CD4-positive, alpha-beta T cell treated with Interleukin-2 at 100 ng/mL for 4 hours (primary cell): ENCODE results near the gene ITPR2.

Experiments used
- DNase-seq: peaks from one replicate; pipeline ENCODE4 v3.0.0-alpha.2; 2020; ENCODE audit warnings: low spot score

Gene ITPR2

GRCh38 chr12:26292596-26292995 lies 540.4 kb downstream of the ITPR2 start:
- no peak for DNase-seq

DNA sequence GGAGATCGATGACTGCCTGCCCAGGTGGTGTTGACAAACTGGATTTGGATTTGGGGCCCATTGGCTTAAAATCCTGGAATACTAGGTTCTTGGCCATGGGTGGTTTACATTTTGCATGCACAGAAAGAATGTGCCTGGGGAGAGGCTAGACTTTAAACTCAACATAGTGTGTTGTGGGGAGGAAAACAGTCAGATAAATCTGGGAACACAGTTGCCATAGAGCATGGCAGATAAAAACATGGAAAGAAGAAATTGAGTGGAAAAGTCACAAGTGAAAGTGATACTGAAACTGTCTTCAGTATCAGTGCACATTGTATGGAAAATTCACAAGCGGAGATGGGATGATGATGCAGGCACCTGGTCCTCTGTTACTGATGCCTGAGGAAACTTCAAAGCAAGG lies 542.4 kb downstream of the ITPR2 start:
- no peak for DNase-seq

- DNase-seq = no peak
Observed at GRCh38 chr12:26287671-26288381, 545.2 kb downstream of the ITPR2 start.
